K562 (cell line): Measurements from ENCODE around the gene ESRRG. TPM values are rescaled to one million over a fixed set of nuclear protein-coding genes. Genes with fewer than 3 reads are reported as not detected.

Experiments used
- ATAC-seq: fragments of 200-7000 bp; cut with Tn5 transposase; 3 replicates; pipeline ENCODE4 v1.9.1; 2020; ENCODE audit warnings: moderate library complexity
- BruUV-seq: library from RNA; stranded (reverse); fragments of 400-500 nt; replicated peaks from 2 replicates; lab custom pipeline; 2021; lab: Mats Ljungman, UMichigan
- CTCF ChIA-PET: fragments of 300-600 bp; formaldehyde crosslinking; extraction: SDS; loops from one replicate; lab custom pipeline; 2021; ENCODE audit warnings: low intra/inter-chr PET ratio; lab: Yijun Ruan, JAX
- POLR2A ChIA-PET: fragments of 300-600, 350-650 bp; sonication (Branson Sonifier 250); formaldehyde crosslinking; extraction: SDS; loops from one replicate; lab custom pipeline; 2021; ENCODE audit warnings: antibody characterized with exemption, inconsistent platforms; lab: Yijun Ruan, JAX
- DNase-seq, 4 experiments: peaks; one replicate each; pipeline versions ENCODE4 v3.0.0 to v3.0.0-alpha.2; 2011 to 2018; ENCODE audit warnings: low spot score in 3 of 4, mixed read lengths in 3 of 4; ENCODE audit errors: extremely low read depth in 1 of 4
- FAIRE-seq: peaks from 2 replicates; lab custom pipeline; 2011; peaks lifted over from hg19 to GRCh38; lab: Jason Lieb, UNC
- H2AFZ ChIP-seq: 2 replicates; pipeline ENCODE4 v1.6.0; 2011; ENCODE audit warnings: low read depth, low read length, control low read depth, inconsistent platforms
- H3K27ac ChIP-seq: fragments of 200-600 bp; 3 replicates; pipeline ENCODE4 v1.8.0; 2011; ENCODE audit warnings: low read depth, mild to moderate bottlenecking, control low read depth, inconsistent platforms, low read length, moderate library complexity, mixed read lengths; ENCODE audit errors: extremely low read depth
- H3K27me3 ChIP-seq, 2 experiments: fragments of 300-600 bp in 1 of 2; 2 replicates in 1 of 2; 3 replicates in 1 of 2; pipeline versions ENCODE4 v1.6.0 to v1.8.0; 2011; ENCODE audit warnings: inconsistent platforms in 2 of 2, low read length in 2 of 2, mild to moderate bottlenecking in 1 of 2, mixed read lengths in 1 of 2, moderate library complexity in 1 of 2; ENCODE audit not compliant: control insufficient read depth in 2 of 2, insufficient read depth in 2 of 2
- H3K36me3 ChIP-seq: fragments of 300-600 bp; 3 replicates; pipeline ENCODE4 v1.8.0; 2011; ENCODE audit warnings: mild to moderate bottlenecking, low read length, inconsistent platforms; ENCODE audit not compliant: control insufficient read depth, insufficient read depth
- H3K4me1 ChIP-seq, 2 experiments: fragments of 200-600 bp in 1 of 2; replicated peaks in 1 of 2; 2 replicates in 1 of 2; 3 replicates in 1 of 2; pipeline versions ENCODE4 v1.5.1 to v1.8.0; 2011; ENCODE audit warnings: inconsistent platforms in 2 of 2, low read length in 2 of 2, mild to moderate bottlenecking in 1 of 2, mixed read lengths in 1 of 2, moderate library complexity in 1 of 2; ENCODE audit not compliant: control insufficient read depth in 2 of 2, insufficient read depth in 2 of 2
- H3K4me2 ChIP-seq: 2 replicates; pipeline ENCODE4 v1.6.1; 2011; ENCODE audit warnings: low read length, control low read depth, inconsistent platforms, mixed read lengths; ENCODE audit not compliant: insufficient read depth
- H3K4me3 ChIP-seq: fragments of 200-600 bp; sonication (generic), shearing (Covaris generic); 2 replicates; pipeline ENCODE4 v1.5.1; 2016; ENCODE audit warnings: control low read depth, inconsistent platforms
- H3K79me2 ChIP-seq: fragments of 200-600 bp; 3 replicates; pipeline ENCODE4 v1.8.0; 2011; ENCODE audit warnings: low read length, inconsistent platforms; ENCODE audit not compliant: control insufficient read depth, insufficient read depth
- H3K9ac ChIP-seq, 2 experiments: 2 replicates each; pipeline versions ENCODE4 v1.6.0 to v1.6.1; 2011; ENCODE audit warnings: low read depth in 2 of 2, low read length in 2 of 2, control low read depth in 1 of 2, inconsistent platforms in 1 of 2, mild to moderate bottlenecking in 1 of 2, mixed read lengths in 1 of 2; ENCODE audit not compliant: insufficient read depth in 1 of 2
- H3K9me1 ChIP-seq: one replicate; pipeline ENCODE4 v1.6.0; 2011; ENCODE audit warnings: inconsistent platforms, mild to moderate bottlenecking, low read length, moderate library complexity; ENCODE audit not compliant: control insufficient read depth, insufficient read depth
- H3K9me3 ChIP-seq: replicated peaks from 2 replicates; pipeline ENCODE4 v1.5.1; 2011; ENCODE audit warnings: low read depth, low read length, inconsistent platforms; ENCODE audit not compliant: control insufficient read depth, insufficient read depth
- H4K20me1 ChIP-seq: replicated peaks from 2 replicates; pipeline ENCODE4 v1.6.1; 2011; ENCODE audit warnings: low read length, inconsistent platforms, mixed read lengths; ENCODE audit not compliant: control insufficient read depth, insufficient read depth
- BRD4 ChIP-seq: fragments of 200-600 bp; sonication (generic); IDR thresholded peaks from 2 replicates; pipeline ENCODE4 v1.6.1; 2017; ENCODE audit warnings: inconsistent platforms
- KDM4B ChIP-seq, 2 experiments: fragments of 450-650 bp in 1 of 2; sonication (generic) in 1 of 2; IDR thresholded peaks; 2 replicates each; pipeline ENCODE4 v1.6.1; 2016 to 2017; ENCODE audit warnings: borderline replicate concordance in 2 of 2, antibody characterized with exemption in 1 of 2, low read depth in 1 of 2, mild to moderate bottlenecking in 1 of 2
- MCM2 ChIP-seq: fragments of 450-650 bp; IDR thresholded peaks from 2 replicates; pipeline ENCODE4 v1.6.1; 2017; ENCODE audit warnings: low read depth, mild to moderate bottlenecking
- NFE2L1 ChIP-seq: fragments of 450-650 bp; IDR thresholded peaks from 2 replicates; pipeline ENCODE4 v1.6.1; 2016; ENCODE audit warnings: missing genetic modification characterization, low read depth, mild to moderate bottlenecking, missing compliant biosample characterization, moderate library complexity, borderline replicate concordance
- PPARD ChIP-seq: fragments of 250-450 bp; sonication (Bioruptor Pico); IDR thresholded peaks from 2 replicates; pipeline ENCODE4 v1.8.0; 2022; ENCODE audit warnings: inconsistent platforms, mild to moderate bottlenecking, moderate library complexity
- RERE ChIP-seq: sonication (generic); formaldehyde crosslinking; IDR thresholded peaks from 2 replicates; pipeline ENCODE4 v1.8.0; 2023; ENCODE audit warnings: missing genetic modification reagents, mild to moderate bottlenecking, borderline replicate concordance
- SAP30 ChIP-seq: fragments of 200-600 bp; sonication (generic); IDR thresholded peaks from 2 replicates; pipeline ENCODE4 v1.6.1; 2012; ENCODE audit warnings: borderline replicate concordance, low read depth, mild to moderate bottlenecking, moderate library complexity, low read length, control low read depth, inconsistent platforms; ENCODE audit not compliant: insufficient read depth, poor library complexity, severe bottlenecking
- SMAD2 ChIP-seq: fragments of 150-350 bp; IDR thresholded peaks from 2 replicates; pipeline ENCODE4 v1.6.1; 2014; ENCODE audit warnings: low read depth, mild to moderate bottlenecking, low read length
- SP2 ChIP-seq: IDR thresholded peaks from 2 replicates; pipeline ENCODE4 v1.6.1; 2011; ENCODE audit warnings: mild to moderate bottlenecking, low read depth, low read length, moderate library complexity; ENCODE audit not compliant: poor library complexity, severe bottlenecking; ENCODE audit errors: extremely low read depth
- TCF3 ChIP-seq: sonication (generic); formaldehyde crosslinking; IDR thresholded peaks from 2 replicates; pipeline ENCODE4 v1.4.0; 2020; ENCODE audit warnings: mild to moderate bottlenecking, missing genetic modification reagents
- ZNF431 ChIP-seq: sonication (generic); formaldehyde crosslinking; IDR thresholded peaks from 2 replicates; pipeline ENCODE4 v1.8.0; 2022; ENCODE audit warnings: mild to moderate bottlenecking, missing genetic modification reagents
- WGBS: fragments of 100-300 bp; shearing (Covaris generic); methylation state at CpG from one replicate; pipeline ENCODE4 v1.1.6; 2016; ENCODE audit warnings: low coverage, mixed read lengths; ENCODE audit not compliant: insufficient coverage; ENCODE audit errors: missing lambda C conversion rate; 5-methylcytosine and 5-hydroxymethylcytosine counted together
- in situ Hi-C: fragments of 300-500 bp; cut with MboI; formaldehyde crosslinking; loops from 4 replicates; pipeline ENCODE4 v1.15.0; 2018; ENCODE audit warnings: inconsistent platforms, mixed read lengths
- intact Hi-C: fragments of 100-400 bp; cut with micrococcal nuclease; formaldehyde crosslinking; loops from 2 replicates; pipeline ENCODE4 v1.14.2; 2022
- polyA plus RNA-seq, 8 experiments: library from polyadenylated mRNA; depleted of rRNA in 4 of 8; stranded (reverse) in 5 of 8; unstranded in 3 of 8; fragments of >200 nt; fragmentation: Nextera tagmentation in 2 of 8; fragmentation: Illumina TruSeq in 1 of 8; extraction: Ambion mirVana in 2 of 8; extraction: Trizol in 1 of 8; gene quantifications; 2 replicates each; pipeline versions ENCODE4 v1.2.1 to v1.2.3, GENCODE V29; 2011 to 2014; ENCODE audit warnings: inconsistent platforms in 1 of 8, missing spikeins in 1 of 8
- total RNA-seq, 7 experiments: library from RNA; depleted of rRNA in 6 of 7; stranded (reverse); fragments of >200 nt in 6 of 7; fragmentation: Illumina TruSeq in 2 of 7; extraction: Trizol in 2 of 7; gene quantifications; 2 replicates each; pipeline versions ENCODE4 v1.2.1 to v1.2.3, GENCODE V29; 2011 to 2021; ENCODE audit warnings: low replicate concordance in 1 of 7
- TF ChIP-seq, protein P1 (sequence below): fragments of 200-800 bp; sonication (Bioruptor generic); IDR thresholded peaks from 2 replicates; pipeline ENCODE4 v1.6.1; 2016; ENCODE audit warnings: missing genetic modification characterization, missing compliant biosample characterization

ESRRG gene
- total and polyA plus RNA-seq, 9 of the 15 experiments (the other 6 are each of a cell fraction or from before 2014, with no cell fraction given): not detected

- no peak overlapping the region for H3K4me2 ChIP-seq
- in situ Hi-C loops: no loop called here
- no peaks in the 10 kb centered on the region for H3K4me1 ChIP-seq
- no peaks in the 10 kb centered on the region for H3K9me3 ChIP-seq
- TF ChIP-seq ZNF431 (CRISPR knock-in tag) (no peak), KDM4B (IDR thresholded peaks at IDR 0.05; ENCODE audit: borderline replicate concordance in 2 of 2, low read depth in 1 of 2) (no peak), TCF3 (no peak), SAP30 (no peak), MCM2 (no peak), RERE (no peak), NFE2L1 (tag) (no peak), SMAD2 (no peak), BRD4 (no peak), SP2 (no peak), PPARD (CRISPR knock-in tag) (no peak)
- TF ChIP-seq, protein P1, sequence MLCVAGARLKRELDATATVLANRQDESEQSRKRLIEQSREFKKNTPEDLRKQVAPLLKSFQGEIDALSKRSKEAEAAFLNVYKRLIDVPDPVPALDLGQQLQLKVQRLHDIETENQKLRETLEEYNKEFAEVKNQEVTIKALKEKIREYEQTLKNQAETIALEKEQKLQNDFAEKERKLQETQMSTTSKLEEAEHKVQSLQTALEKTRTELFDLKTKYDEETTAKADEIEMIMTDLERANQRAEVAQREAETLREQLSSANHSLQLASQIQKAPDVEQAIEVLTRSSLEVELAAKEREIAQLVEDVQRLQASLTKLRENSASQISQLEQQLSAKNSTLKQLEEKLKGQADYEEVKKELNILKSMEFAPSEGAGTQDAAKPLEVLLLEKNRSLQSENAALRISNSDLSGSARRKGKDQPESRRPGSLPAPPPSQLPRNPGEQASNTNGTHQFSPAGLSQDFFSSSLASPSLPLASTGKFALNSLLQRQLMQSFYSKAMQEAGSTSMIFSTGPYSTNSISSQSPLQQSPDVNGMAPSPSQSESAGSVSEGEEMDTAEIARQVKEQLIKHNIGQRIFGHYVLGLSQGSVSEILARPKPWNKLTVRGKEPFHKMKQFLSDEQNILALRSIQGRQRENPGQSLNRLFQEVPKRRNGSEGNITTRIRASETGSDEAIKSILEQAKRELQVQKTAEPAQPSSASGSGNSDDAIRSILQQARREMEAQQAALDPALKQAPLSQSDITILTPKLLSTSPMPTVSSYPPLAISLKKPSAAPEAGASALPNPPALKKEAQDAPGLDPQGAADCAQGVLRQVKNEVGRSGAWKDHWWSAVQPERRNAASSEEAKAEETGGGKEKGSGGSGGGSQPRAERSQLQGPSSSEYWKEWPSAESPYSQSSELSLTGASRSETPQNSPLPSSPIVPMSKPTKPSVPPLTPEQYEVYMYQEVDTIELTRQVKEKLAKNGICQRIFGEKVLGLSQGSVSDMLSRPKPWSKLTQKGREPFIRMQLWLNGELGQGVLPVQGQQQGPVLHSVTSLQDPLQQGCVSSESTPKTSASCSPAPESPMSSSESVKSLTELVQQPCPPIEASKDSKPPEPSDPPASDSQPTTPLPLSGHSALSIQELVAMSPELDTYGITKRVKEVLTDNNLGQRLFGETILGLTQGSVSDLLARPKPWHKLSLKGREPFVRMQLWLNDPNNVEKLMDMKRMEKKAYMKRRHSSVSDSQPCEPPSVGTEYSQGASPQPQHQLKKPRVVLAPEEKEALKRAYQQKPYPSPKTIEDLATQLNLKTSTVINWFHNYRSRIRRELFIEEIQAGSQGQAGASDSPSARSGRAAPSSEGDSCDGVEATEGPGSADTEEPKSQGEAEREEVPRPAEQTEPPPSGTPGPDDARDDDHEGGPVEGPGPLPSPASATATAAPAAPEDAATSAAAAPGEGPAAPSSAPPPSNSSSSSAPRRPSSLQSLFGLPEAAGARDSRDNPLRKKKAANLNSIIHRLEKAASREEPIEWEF (CRISPR knock-in tag): no peak
- H2AFZ ChIP-seq: no peak overlapping the region
- H4K20me1 ChIP-seq: no peaks in the 10 kb centered on the region
- intact Hi-C loops: no loop called here
- no peak for ATAC-seq
- no peak for FAIRE-seq
- ChIA-PET POLR2A (no interaction called here), CTCF (no interaction called here)
- H3K36me3 ChIP-seq: no peaks in the 10 kb centered on the region
- 2% methylated on average over 3 of the region's 3 CpGs for WGBS
- H3K9me1 ChIP-seq: no peaks in the 10 kb centered on the region
- H3K79me2 ChIP-seq: no peaks in the 10 kb centered on the region
- no peak overlapping the region for H3K9ac ChIP-seq
- no peak overlapping the region for H3K27ac ChIP-seq
- no TSS peak for BruUV-seq
- no peak for DNase-seq
- no peaks in the 10 kb centered on the region for H3K27me3 ChIP-seq
- H3K4me3 ChIP-seq: no peak overlapping the region
Measured at GRCh38 chr1:216632980-216633379, 90.2 kb downstream of the ESRRG start.
